D721Med (cell line): ENCODE measurements around the gene SLC17A7.
A peak's percentile ranks its signal among the peaks of the same experiment; 100 is the strongest.

Experiments used
- DNase-seq: peaks from one replicate; pipeline ENCODE4 v3.0.0; 2011; ENCODE audit warnings: low spot score; ENCODE audit not compliant: insufficient read length
- FAIRE-seq: peaks from 2 replicates; lab custom pipeline; 2011; peaks lifted over from hg19 to GRCh38; lab: Jason Lieb, UNC
- TF ChIP-seq, protein P1 (sequence below): IDR thresholded peaks from 2 replicates; pipeline ENCODE4 v1.5.1; 2012; ENCODE audit warnings: mild to moderate bottlenecking, control low read depth; ENCODE audit not compliant: insufficient read depth; ENCODE audit errors: missing control alignments

SLC17A7 gene

DNA sequence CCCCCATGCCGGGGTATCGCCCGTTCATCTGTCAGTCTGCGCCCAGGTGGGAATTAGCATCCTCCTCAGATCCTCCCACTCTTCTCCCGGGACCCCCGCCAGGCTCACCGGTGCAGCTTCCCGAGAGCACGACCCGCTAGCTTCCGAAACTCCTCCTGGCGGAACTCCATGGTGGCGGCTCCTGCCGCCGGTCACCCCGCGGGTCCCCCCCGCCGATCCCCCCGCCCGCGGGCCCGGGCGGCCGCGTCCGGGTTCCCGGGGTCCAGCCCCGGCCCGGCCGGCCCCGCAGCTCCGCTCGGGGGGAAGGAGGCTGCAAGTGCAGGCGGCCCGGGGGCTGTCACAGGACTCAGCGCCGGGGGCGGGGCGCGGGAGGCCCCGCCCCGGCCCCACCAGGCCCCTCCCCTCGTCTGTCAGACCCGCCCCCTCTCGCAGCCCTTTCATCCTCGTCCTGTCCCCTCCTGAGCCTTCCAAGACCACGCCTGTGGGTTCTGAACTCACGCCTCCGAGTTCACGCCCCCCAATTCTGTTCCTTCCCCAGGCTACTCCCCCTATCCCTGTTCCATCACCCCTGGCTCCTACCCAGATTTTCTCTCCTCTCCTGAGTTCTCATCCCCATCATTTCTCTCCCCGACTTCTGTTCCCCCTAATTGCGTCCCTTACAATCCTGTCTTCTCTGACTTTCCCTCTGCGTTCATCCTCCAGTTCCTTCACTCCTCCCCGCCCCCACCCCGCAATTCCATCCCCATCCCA is at the start of gene SLC17A7:
Gene SLC17A7 (minus strand): TSS at position 318 of the 750 bp plus-strand sequence. CDS start 148 bp downstream, at position 170.
- FAIRE-seq (no peak), DNase-seq (peak; percentile 87)
- TF ChIP-seq, protein P1, sequence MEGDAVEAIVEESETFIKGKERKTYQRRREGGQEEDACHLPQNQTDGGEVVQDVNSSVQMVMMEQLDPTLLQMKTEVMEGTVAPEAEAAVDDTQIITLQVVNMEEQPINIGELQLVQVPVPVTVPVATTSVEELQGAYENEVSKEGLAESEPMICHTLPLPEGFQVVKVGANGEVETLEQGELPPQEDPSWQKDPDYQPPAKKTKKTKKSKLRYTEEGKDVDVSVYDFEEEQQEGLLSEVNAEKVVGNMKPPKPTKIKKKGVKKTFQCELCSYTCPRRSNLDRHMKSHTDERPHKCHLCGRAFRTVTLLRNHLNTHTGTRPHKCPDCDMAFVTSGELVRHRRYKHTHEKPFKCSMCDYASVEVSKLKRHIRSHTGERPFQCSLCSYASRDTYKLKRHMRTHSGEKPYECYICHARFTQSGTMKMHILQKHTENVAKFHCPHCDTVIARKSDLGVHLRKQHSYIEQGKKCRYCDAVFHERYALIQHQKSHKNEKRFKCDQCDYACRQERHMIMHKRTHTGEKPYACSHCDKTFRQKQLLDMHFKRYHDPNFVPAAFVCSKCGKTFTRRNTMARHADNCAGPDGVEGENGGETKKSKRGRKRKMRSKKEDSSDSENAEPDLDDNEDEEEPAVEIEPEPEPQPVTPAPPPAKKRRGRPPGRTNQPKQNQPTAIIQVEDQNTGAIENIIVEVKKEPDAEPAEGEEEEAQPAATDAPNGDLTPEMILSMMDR: no peak

DNA sequence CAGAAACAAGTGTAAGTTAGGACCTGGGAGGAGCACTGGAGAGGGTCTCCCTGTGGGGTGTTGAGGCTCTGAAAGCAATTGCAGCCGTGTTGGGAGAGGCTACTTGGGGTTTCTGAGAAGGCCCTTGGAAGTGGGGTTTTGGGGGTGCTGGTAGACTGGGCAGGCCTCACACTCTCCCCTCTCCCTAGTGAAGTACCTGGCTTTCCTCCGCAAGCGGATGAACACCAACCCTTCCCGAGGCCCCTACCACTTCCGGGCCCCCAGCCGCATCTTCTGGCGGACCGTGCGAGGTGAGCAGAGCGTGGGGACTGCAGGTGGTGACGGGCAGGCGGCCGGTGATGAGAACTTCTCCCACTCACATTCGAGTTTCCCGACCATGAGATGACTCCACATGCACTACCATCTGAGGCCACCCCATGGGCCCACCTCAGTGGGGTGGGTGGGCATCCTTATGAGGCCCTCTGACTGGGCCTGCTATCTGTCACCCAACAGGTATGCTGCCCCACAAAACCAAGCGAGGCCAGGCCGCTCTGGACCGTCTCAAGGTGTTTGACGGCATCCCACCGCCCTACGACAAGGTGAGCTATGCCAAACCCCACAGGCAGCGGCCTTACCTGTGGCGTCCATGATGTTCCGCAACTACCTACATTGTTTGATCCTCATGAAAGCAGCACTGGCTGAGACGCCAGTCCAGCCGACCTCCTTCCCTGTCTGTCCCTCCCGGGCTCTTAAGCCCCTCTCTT is 49.1 kb upstream of the SLC17A7 start:
- TF ChIP-seq, protein P1: no peak
- DNase-seq (no peak), FAIRE-seq (no peak)

DNA sequence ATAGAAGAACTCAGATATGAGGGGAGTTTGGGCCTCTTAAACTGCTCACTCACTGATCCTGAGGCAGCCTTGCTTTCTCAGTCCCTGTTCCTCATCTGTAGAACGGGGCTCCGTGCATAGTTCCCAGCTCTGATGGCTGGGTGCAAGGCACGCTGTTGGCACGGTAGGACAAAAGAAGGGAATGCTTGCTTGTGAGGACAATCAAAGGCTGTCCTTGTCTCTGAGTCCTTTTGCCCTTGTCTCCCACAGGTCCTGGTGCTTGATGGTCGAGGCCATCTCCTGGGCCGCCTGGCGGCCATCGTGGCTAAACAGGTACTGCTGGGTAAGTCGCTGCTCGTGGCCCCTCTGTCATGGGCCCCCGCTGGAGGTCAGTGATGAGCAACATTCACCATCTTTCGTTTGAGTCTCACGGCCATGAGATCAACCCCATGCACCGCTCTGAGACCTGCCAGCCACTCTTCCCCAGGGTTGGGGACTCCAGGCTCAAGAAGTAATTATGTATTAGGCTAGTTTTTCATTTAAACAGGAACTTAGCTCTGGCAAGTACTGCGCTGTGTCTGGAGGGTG is 48.4 kb upstream of the SLC17A7 start:
- no peak for DNase-seq
- TF ChIP-seq, protein P1: peak; percentile 24
- FAIRE-seq: no peak

DNA sequence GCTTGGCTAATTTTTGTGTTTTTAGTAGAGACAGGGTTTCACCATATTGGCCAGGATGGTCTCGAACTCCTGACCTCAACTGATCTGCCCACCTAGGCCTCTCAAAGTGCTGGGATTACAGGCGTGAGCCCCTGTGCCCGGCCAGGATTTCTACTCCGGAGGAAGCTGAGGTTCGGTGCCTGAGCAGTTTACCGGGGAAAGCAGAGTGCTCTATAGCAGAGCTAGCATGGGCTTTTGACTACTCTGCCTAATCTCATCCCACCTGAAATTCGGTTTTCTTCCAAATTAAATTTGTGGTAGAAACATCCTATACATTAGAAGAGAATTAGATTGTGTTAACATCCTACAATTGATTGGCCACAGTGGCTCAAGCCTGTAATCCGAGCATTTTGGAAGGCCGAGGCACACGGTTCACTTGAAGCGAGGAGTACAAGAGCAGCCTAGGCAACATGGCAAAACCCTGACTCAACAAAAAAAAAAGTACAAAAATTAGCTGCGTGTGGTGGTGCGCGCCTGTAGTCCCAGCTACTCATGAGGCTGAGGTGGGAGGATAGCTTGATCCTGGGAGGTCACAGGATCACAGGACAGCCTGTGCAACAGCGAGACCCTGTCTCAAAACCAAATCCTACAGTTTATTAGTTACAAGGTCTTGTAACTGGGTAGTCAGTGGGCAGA is 47.7 kb upstream of the SLC17A7 start:
- DNase-seq (no peak), FAIRE-seq (no peak)

DNA sequence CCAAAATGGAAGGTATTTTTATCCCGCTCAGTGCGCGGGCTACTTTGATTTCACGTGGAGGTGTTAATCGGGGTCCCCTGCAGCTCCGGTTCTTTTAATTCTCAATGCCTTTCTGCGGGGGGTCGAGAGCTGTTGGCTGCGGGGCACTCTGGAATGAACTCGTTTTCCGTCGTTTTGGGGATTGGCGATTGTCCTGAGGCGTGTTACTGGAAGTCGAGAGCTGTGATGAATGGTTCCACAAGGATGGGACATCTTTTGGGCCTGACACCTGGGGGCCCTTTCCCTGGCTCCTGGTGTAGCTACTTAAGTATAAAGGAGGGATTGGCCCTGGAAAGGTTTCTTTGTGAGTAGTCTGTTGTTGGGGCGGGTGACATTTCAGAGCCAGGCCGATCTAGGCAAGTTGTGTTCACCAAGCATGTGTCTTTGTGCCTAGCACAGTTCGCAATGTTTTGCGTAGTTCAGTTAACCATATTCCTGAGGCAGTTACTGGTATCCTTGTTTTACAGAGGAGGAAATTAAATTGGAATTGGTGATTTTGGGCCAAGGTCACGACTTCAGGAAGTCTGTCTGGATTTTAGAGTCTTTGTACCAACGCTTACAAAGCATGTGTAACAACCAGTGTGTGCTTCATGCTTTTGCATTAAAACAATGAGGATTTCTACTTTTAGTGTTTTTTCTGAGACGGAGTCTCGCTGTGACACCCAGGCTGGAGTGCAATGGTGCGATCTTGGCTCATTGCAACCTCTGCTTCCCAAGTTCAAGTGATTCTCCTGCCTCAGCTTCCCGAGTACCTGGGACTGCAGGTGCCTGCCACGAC is 46.9 kb upstream of the SLC17A7 start:
- DNase-seq: no peak
- TF ChIP-seq, protein P1: no peak
- FAIRE-seq: no peak

More for the DNA sequence above, 47.7 kb upstream of the SLC17A7 start:
- TF ChIP-seq, protein P1: no peak
